ENCODE data around the gene ZNF292.

GRCh38 chr6:87222676-87223075 lies 67.3 kb downstream of the ZNF292 start:
- TF ChIP-seq CTCF (IDR thresholded peaks at IDR 0.05) (no peak), ZFX (IDR thresholded peaks at IDR 0.05; ENCODE audit: borderline replicate concordance) (no peak)
